H1 (cell line): Measurements from ENCODE around the gene TTC24. TPM values are rescaled to one million over a fixed set of nuclear protein-coding genes. Genes with fewer than 3 reads are reported as not detected.

ENCODE experiments used
- CTCF ChIA-PET: fragments of 300-600 bp; sonication (Branson Sonifier 250); formaldehyde crosslinking; loops from one replicate; lab custom pipeline; 2021; ENCODE audit not compliant: partially characterized antibody; lab: Charles Lee
- POLR2A ChIA-PET: fragments of 300-600 bp; sonication (Branson Sonifier 250); formaldehyde crosslinking; loops from one replicate; lab custom pipeline; 2021; ENCODE audit warnings: inconsistent platforms; ENCODE audit not compliant: partially characterized antibody; lab: Charles Lee
- DNase-seq, 2 experiments: peaks; one replicate each; pipeline versions ENCODE4 v3.0.0 to v3.0.0-alpha.2; 2010 to 2022; ENCODE audit warnings: low spot score in 2 of 2, low read depth in 1 of 2, mixed read lengths in 1 of 2
- FAIRE-seq: peaks from 2 replicates; lab custom pipeline; 2011; peaks lifted over from hg19 to GRCh38; lab: Jason Lieb, UNC
- H2AFZ ChIP-seq: 2 replicates; pipeline ENCODE4 v1.8.1; 2012; ENCODE audit warnings: low read length, inconsistent platforms
- H2AK5ac ChIP-seq: 2 replicates; pipeline ENCODE4 v1.6.1; 2013; ENCODE audit warnings: low read depth, low read length
- H2BK120ac ChIP-seq: replicated peaks from 2 replicates; pipeline ENCODE3; 2013; ENCODE audit warnings: low read depth, low read length, inconsistent platforms
- H2BK12ac ChIP-seq: 2 replicates; pipeline ENCODE4 v1.6.1; 2013; ENCODE audit warnings: low read depth, low read length
- H2BK15ac ChIP-seq: 2 replicates; pipeline ENCODE4 v1.6.1; 2013; ENCODE audit warnings: low read length
- H2BK20ac ChIP-seq: 2 replicates; pipeline ENCODE4 v1.6.1; 2013; ENCODE audit warnings: low read length
- H2BK5ac ChIP-seq: 2 replicates; pipeline ENCODE4 v1.6.1; 2013; ENCODE audit warnings: low read depth, low read length
- H3K14ac ChIP-seq: 2 replicates; pipeline ENCODE4 v1.6.1; 2013; ENCODE audit warnings: inconsistent platforms; ENCODE audit not compliant: insufficient read length
- H3K18ac ChIP-seq: 2 replicates; pipeline ENCODE4 v1.6.1; 2013; ENCODE audit warnings: low read length; ENCODE audit errors: extremely low read depth
- H3K23ac ChIP-seq: 2 replicates; pipeline ENCODE4 v1.6.1; 2013; ENCODE audit warnings: inconsistent platforms; ENCODE audit not compliant: insufficient read length
- H3K23me2 ChIP-seq: 2 replicates; pipeline ENCODE4 v1.6.1; 2013; ENCODE audit warnings: low read depth, low read length
- H3K27ac ChIP-seq: 2 replicates; pipeline ENCODE4 v1.6.1; 2011; ENCODE audit warnings: low read depth, low read length, inconsistent platforms
- H3K27me3 ChIP-seq, 4 experiments: replicated peaks in 1 of 4; 1 replicate in 1 of 4; 2 replicates in 3 of 4; pipeline versions ENCODE4 v1.6.1 to v1.8.1; 2011 to 2013; ENCODE audit warnings: low read length in 3 of 4, mild to moderate bottlenecking in 3 of 4, inconsistent platforms in 2 of 4, mixed read lengths in 2 of 4, moderate library complexity in 1 of 4; ENCODE audit not compliant: control insufficient read depth in 3 of 4, insufficient read depth in 3 of 4; ENCODE audit errors: extremely low read depth in 1 of 4
- H3K36me3 ChIP-seq, 4 experiments: 2 replicates each; pipeline versions ENCODE4 v1.6.1 to v1.8.1; 2011 to 2013; ENCODE audit warnings: mild to moderate bottlenecking in 4 of 4, low read length in 3 of 4, moderate library complexity in 2 of 4, control low read depth in 1 of 4, inconsistent platforms in 1 of 4; ENCODE audit not compliant: insufficient read depth in 4 of 4, control insufficient read depth in 2 of 4
- H3K4ac ChIP-seq: replicated peaks from 2 replicates; pipeline ENCODE3; 2013; ENCODE audit warnings: low read length, low read depth, mixed read lengths, inconsistent platforms; ENCODE audit not compliant: insufficient read length
- H3K4me1 ChIP-seq, 4 experiments: replicated peaks in 1 of 4; 1 replicate in 1 of 4; 2 replicates in 3 of 4; pipeline versions ENCODE4 v1.6.1 to v1.8.1; 2011 to 2013; ENCODE audit warnings: low read length in 3 of 4, inconsistent platforms in 2 of 4, mixed read lengths in 1 of 4; ENCODE audit not compliant: insufficient read depth in 4 of 4, control insufficient read depth in 3 of 4
- H3K4me2 ChIP-seq, 2 experiments: 2 replicates each; pipeline versions ENCODE4 v1.6.1 to v1.8.1; 2011 to 2013; ENCODE audit warnings: low read depth in 2 of 2, low read length in 2 of 2, control low read depth in 1 of 2, inconsistent platforms in 1 of 2, mild to moderate bottlenecking in 1 of 2; ENCODE audit not compliant: insufficient read depth in 1 of 2
- H3K4me3 ChIP-seq, 4 experiments: fragments of 200-600, 300-600 bp in 1 of 4; sonication (generic), shearing (Covaris generic), sonication (Bioruptor Twin) in 1 of 4; 2 replicates each; pipeline versions ENCODE4 v1.5.1 to v1.8.1; 2011 to 2016; ENCODE audit warnings: low read length in 4 of 4, low read depth in 3 of 4, control low read depth in 2 of 4, inconsistent platforms in 2 of 4, mild to moderate bottlenecking in 2 of 4, mixed read lengths in 1 of 4, moderate library complexity in 1 of 4; ENCODE audit not compliant: insufficient read depth in 2 of 4; ENCODE audit errors: extremely low read depth in 1 of 4
- H3K56ac ChIP-seq: replicated peaks from 2 replicates; pipeline ENCODE3; 2013; ENCODE audit warnings: low read depth, mild to moderate bottlenecking, mixed read lengths, low read length, inconsistent platforms; ENCODE audit not compliant: insufficient read length
- H3K79me1 ChIP-seq: 2 replicates; pipeline ENCODE4 v1.6.1; 2013; ENCODE audit warnings: low read depth, low read length, control low read depth
- H3K79me2 ChIP-seq, 2 experiments: 2 replicates each; pipeline versions ENCODE4 v1.6.1 to v1.8.1; 2012 to 2013; ENCODE audit warnings: low read length in 2 of 2, mild to moderate bottlenecking in 2 of 2, inconsistent platforms in 1 of 2; ENCODE audit not compliant: insufficient read depth in 2 of 2, control insufficient read depth in 1 of 2
- H3K9ac ChIP-seq, 4 experiments: replicated peaks in 1 of 4; 1 replicate in 1 of 4; 2 replicates in 3 of 4; pipeline versions ENCODE4 v1.6.1 to v1.8.1; 2011 to 2013; ENCODE audit warnings: low read depth in 3 of 4, low read length in 3 of 4, control low read depth in 2 of 4, mild to moderate bottlenecking in 2 of 4, moderate library complexity in 2 of 4, inconsistent platforms in 1 of 4; ENCODE audit errors: extremely low read depth in 1 of 4
- H3K9me3 ChIP-seq, 2 experiments: 2 replicates each; pipeline versions ENCODE4 v1.6.1 to v1.8.1; 2012 to 2013; ENCODE audit warnings: mild to moderate bottlenecking in 2 of 2, moderate library complexity in 2 of 2, control low read depth in 1 of 2, inconsistent platforms in 1 of 2, low read depth in 1 of 2, low read length in 1 of 2, mixed read lengths in 1 of 2; ENCODE audit not compliant: insufficient read depth in 2 of 2
- H4K20me1 ChIP-seq, 2 experiments: replicated peaks in 1 of 2; 2 replicates each; pipeline versions ENCODE3 to v1.8.1; 2011 to 2013; ENCODE audit warnings: inconsistent platforms in 2 of 2, low read length in 2 of 2, mild to moderate bottlenecking in 1 of 2; ENCODE audit not compliant: insufficient read depth in 2 of 2, control insufficient read depth in 1 of 2
- H4K5ac ChIP-seq: 2 replicates; pipeline ENCODE4 v1.6.1; 2013; ENCODE audit warnings: low read length, low read depth, mixed read lengths, inconsistent platforms; ENCODE audit not compliant: insufficient read length
- H4K8ac ChIP-seq: 2 replicates; pipeline ENCODE4 v1.8.0; 2013; ENCODE audit warnings: mild to moderate bottlenecking, moderate library complexity, low read length, inconsistent platforms; ENCODE audit not compliant: insufficient read depth; ENCODE audit errors: extremely low read depth
- H4K91ac ChIP-seq: replicated peaks from 2 replicates; pipeline ENCODE3; 2013; ENCODE audit warnings: low read length, mixed read lengths, inconsistent platforms; ENCODE audit not compliant: insufficient read length
- BACH1 ChIP-seq: IDR thresholded peaks from 2 replicates; pipeline ENCODE4 v1.6.1; 2012; ENCODE audit warnings: low read length, improper control_type of control experiment
- BCL11A ChIP-seq, 2 experiments: IDR thresholded peaks; one replicate each; pipeline ENCODE4 v1.6.1; 2011; ENCODE audit warnings: low read depth in 2 of 2, low read length in 2 of 2, mild to moderate bottlenecking in 2 of 2
- EGR1 ChIP-seq: IDR thresholded peaks from 2 replicates; pipeline ENCODE4 v1.6.1; 2011; ENCODE audit warnings: low read depth, low read length, borderline replicate concordance
- GABPA ChIP-seq: IDR thresholded peaks from 2 replicates; pipeline ENCODE4 v1.6.1; 2011; ENCODE audit warnings: mild to moderate bottlenecking, low read length, moderate library complexity, borderline replicate concordance; ENCODE audit not compliant: insufficient read depth
- GTF2F1 ChIP-seq: IDR thresholded peaks from 2 replicates; pipeline ENCODE4 v1.6.1; 2012; ENCODE audit warnings: low read depth, low read length, improper control_type of control experiment, borderline replicate concordance
- KDM1A ChIP-seq: fragments of 200-600, 300-600 bp; sonication (generic); IDR thresholded peaks from 2 replicates; pipeline ENCODE4 v1.7.1; 2016; ENCODE audit warnings: mild to moderate bottlenecking, low read length, borderline replicate concordance
- KDM4A ChIP-seq: IDR thresholded peaks from one replicate; pipeline ENCODE4 v1.7.1; 2012; ENCODE audit warnings: low read depth, mild to moderate bottlenecking, moderate library complexity, low read length, inconsistent platforms; ENCODE audit not compliant: severe bottlenecking
- NANOG ChIP-seq: IDR thresholded peaks from 2 replicates; pipeline ENCODE4 v1.6.1; 2011; ENCODE audit warnings: low read length, low read depth, mild to moderate bottlenecking, inconsistent platforms; ENCODE audit not compliant: insufficient read depth, poor library complexity, severe bottlenecking
- NRF1 ChIP-seq: IDR thresholded peaks from 2 replicates; pipeline ENCODE4 v1.6.1; 2011; ENCODE audit warnings: mild to moderate bottlenecking, low read depth, low read length, improper control_type of control experiment
- POLR2AphosphoS5 ChIP-seq: IDR thresholded peaks from 2 replicates; pipeline ENCODE4 v1.6.1; 2011; ENCODE audit warnings: low read depth, low read length
- POU5F1 ChIP-seq: IDR thresholded peaks from 2 replicates; pipeline ENCODE4 v1.6.1; 2011; ENCODE audit warnings: low read depth, mild to moderate bottlenecking, low read length, moderate library complexity
- RFX5 ChIP-seq: IDR thresholded peaks from 2 replicates; pipeline ENCODE4 v1.6.1; 2011; ENCODE audit warnings: low read depth, low read length, improper control_type of control experiment, borderline replicate concordance
- SIX5 ChIP-seq: IDR thresholded peaks from 2 replicates; pipeline ENCODE4 v1.6.1; 2011; ENCODE audit warnings: mild to moderate bottlenecking, low read depth, low read length
- SP2 ChIP-seq: IDR thresholded peaks from 2 replicates; pipeline ENCODE4 v1.6.1; 2012; ENCODE audit warnings: mild to moderate bottlenecking, low read length, inconsistent platforms
- ZNF274 ChIP-seq: IDR thresholded peaks from 2 replicates; pipeline ENCODE4 v1.7.0; 2012; ENCODE audit warnings: low read length, borderline replicate concordance; ENCODE audit errors: extremely low read depth
- WGBS, 2 experiments: shearing (Covaris generic) in 1 of 2; methylation state at CpG; one replicate each; pipeline versions ENCODE4 v1.1.6 to v1.1.7; 2013 to 2015; ENCODE audit warnings: low lambda C conversion rate in 2 of 2, mixed read lengths in 2 of 2, inconsistent platforms in 1 of 2, low coverage in 1 of 2, missing lambda C conversion rate in 1 of 2; ENCODE audit not compliant: insufficient replicate concordance in 2 of 2, insufficient coverage in 1 of 2, insufficient read length in 1 of 2; ENCODE audit errors: extremely low coverage in 1 of 2, missing lambda C conversion rate in 1 of 2; 5-methylcytosine and 5-hydroxymethylcytosine counted together
- polyA plus RNA-seq, 7 experiments: library from polyadenylated mRNA; depleted of rRNA in 3 of 7; stranded (reverse) in 5 of 7; unstranded in 2 of 7; fragments of >200 nt in 5 of 7; fragments of 200-250 nt in 2 of 7; gene quantifications; 1 replicate in 5 of 7; 2 replicates in 1 of 7; 4 replicates in 1 of 7; pipeline versions ENCODE4 v1.2.1 to v1.2.3, GENCODE V29; 2011 to 2013; ENCODE audit warnings: missing spikeins in 2 of 7, mixed read lengths in 2 of 7
- total RNA-seq: library from RNA; stranded (reverse); fragmentation: NEBNext Ultra II Directional; extraction: Animal tissue kit (Norgen Biotek cat#: 25700); gene quantifications from 2 replicates; pipeline ENCODE4 v1.2.1, GENCODE V29; 2021

TTC24 gene
- total and polyA plus RNA-seq, 2 of the 8 experiments (the other 6 are each of a cell fraction or from before 2014, with no cell fraction given): 0.08 TPM; not detected in 1

GRCh38 chr1:156532374-156532773 lies 47.1 kb upstream of the TTC24 start:
- H3K9me3 ChIP-seq: no peaks in the 10 kb centered on the region
- POLR2A ChIA-PET: interaction anchor here (1.1 to 1.4 kb wide), 2 partner anchors 11 to 24 kb away, joined by 3 read pairs; no protein-coding TSS in a partner anchor
- no peaks in the 10 kb centered on the region for H3K79me2 ChIP-seq
- H2AK5ac ChIP-seq: no peak overlapping the region
- H2BK120ac ChIP-seq: no peak overlapping the region
- peaks cover 6 to 52% (median 22%) of the 10 kb centered on the region in 4 experiments; a peak in 7 of 8 replicates for H3K36me3 ChIP-seq
- no peak overlapping the region for H4K8ac ChIP-seq
- H3K23me2 ChIP-seq: no peaks in the 10 kb centered on the region
- no peak overlapping the region for H3K4me2 ChIP-seq
- H3K14ac ChIP-seq: no peak overlapping the region
- H3K79me1 ChIP-seq: no peaks in the 10 kb centered on the region
- WGBS, 2 experiments: 92% methylated on average over 4 of the region's 4 CpGs; no CpG with 5 or more reads in 1 of the 2 experiments
- H3K56ac ChIP-seq: no peak overlapping the region
- no peak overlapping the region for H2BK20ac ChIP-seq
- no peak overlapping the region for H2AFZ ChIP-seq
- no peak overlapping the region for H3K23ac ChIP-seq
- no peak overlapping the region for H3K27ac ChIP-seq
- DNase-seq (no peak), FAIRE-seq (no peak)
- no peak overlapping the region for H3K4ac ChIP-seq
- no peak overlapping the region for H3K18ac ChIP-seq
- H3K9ac ChIP-seq: no peak overlapping the region
- H4K91ac ChIP-seq: no peak overlapping the region
- H3K4me3 ChIP-seq: no peak overlapping the region
- H2BK12ac ChIP-seq: no peak overlapping the region
- no peaks in the 10 kb centered on the region for H3K4me1 ChIP-seq
- H2BK5ac ChIP-seq: no peak overlapping the region
- CTCF ChIA-PET: interaction anchor here (0.9 to 2.3 kb wide), 9 partner anchors 12 to 76 kb away, joined by 3 to 8 read pairs (median 4); partner anchors contain the start of gene MEF2D
- no peak overlapping the region for H4K5ac ChIP-seq
- H4K20me1 ChIP-seq: no peaks in the 10 kb centered on the region
- no peak overlapping the region for H2BK15ac ChIP-seq
- no peaks in the 10 kb centered on the region for H3K27me3 ChIP-seq
- no peak for TF ChIP-seq SP2
- no peak for TF ChIP-seq POLR2AphosphoS5
- no peak for TF ChIP-seq POU5F1
- TF ChIP-seq KDM4A: no peak
- TF ChIP-seq GTF2F1: no peak
- no peak for TF ChIP-seq SIX5
- no peak for TF ChIP-seq EGR1
- TF ChIP-seq GABPA: no peak
- TF ChIP-seq BACH1: no peak
- no peak for TF ChIP-seq RFX5
- no peak for TF ChIP-seq ZNF274
- no peak for TF ChIP-seq KDM1A
- TF ChIP-seq NANOG: no peak
- no peak for TF ChIP-seq NRF1
- TF ChIP-seq BCL11A (IDR thresholded peaks at IDR 0.05; ENCODE audit: low read depth in 2 of 2, low read length in 2 of 2): no peak
